ENCODE results near the gene PHF21A.

Gene PHF21A

DNA sequence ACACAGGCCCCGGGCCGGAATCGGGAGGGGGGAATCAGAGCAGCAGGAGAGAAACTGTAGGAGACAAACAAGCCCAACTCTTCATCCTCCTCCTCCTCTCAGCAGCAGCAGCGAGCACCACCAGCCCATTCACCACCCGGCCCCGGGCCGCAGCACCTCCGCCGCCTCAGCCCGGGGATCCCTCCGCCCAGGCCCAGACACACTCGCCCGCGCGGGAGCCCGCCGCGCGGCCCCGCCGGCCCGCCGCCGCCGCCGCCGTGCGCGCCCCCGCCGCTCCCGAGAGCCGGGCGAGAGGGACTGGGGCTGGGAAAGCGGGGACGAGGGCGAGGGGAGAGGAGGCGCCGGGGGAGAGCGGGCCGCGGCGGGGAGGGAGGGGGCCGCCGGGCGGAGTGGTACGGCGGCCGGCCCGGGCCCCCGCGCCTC is at the start of gene PHF21A:
PHF21A (minus strand) TSS at position 154 of the 423 bp plus-strand sequence. CDS start 37,235 bp downstream, outside the sequence.
- DNase-seq (ENCODE audit: low spot score) = peak; percentile 90

DNA sequence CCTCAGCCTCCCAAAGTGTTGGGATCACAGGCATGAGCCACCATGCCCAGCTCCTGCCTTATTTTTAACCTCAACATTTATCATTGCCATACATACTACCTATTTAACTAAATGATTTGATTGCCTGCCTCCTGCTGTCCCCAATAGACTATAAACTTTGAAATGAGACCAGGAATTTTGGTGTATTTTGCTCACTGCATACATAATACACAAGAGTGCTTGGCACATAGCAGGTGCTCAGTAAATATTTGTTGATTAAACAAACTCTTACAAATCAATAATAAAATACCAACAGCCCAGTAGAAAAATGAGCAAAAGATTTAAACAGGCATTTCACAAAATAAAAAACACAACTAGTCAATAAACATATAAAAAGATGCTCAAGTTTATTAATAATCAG is 49.5 kb upstream of the PHF21A start:
- no peak for DNase-seq (ENCODE audit: low spot score)

DNA sequence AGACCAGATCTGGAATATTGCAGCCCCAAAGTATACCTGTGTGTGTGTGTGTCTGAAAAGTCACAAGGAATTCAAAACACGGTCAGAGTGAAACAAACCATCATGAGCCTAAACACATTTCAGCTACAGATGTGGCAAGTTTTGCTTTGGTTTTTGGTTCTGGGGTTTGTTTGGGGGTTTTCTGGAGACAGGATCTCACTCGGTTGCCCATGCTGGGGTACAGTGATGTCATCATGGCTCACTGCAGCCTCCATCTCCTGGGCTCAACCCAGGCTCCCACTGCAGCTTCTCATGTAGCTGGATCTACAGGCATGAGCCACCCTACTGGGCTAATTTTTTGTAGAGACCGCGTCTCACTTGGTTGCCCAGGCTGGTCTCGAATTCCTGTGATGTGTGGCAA is 41.4 kb upstream of the PHF21A start:
- no peak for DNase-seq (ENCODE audit: low spot score)

DNA sequence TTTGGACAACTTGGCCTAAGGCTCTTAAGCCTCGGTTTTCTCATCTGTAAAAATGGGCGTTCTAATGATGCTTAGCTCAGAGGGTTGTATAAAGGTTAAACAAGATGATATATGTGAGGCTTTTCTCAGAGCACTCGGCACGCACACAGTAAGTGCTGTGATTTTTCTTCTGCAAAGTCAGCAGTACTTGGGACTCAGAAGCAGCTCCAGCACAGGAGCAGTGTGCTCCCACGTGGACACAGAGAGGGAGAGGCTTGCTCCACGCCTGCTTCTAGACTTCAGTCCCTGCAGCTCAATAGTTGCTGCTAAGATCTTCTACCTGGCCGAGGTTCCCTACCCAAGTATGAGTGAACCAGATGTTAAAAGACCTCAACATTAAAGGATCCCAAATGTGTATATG is 39.9 kb upstream of the PHF21A start:
- DNase-seq (ENCODE audit: low spot score) = no peak

DNA sequence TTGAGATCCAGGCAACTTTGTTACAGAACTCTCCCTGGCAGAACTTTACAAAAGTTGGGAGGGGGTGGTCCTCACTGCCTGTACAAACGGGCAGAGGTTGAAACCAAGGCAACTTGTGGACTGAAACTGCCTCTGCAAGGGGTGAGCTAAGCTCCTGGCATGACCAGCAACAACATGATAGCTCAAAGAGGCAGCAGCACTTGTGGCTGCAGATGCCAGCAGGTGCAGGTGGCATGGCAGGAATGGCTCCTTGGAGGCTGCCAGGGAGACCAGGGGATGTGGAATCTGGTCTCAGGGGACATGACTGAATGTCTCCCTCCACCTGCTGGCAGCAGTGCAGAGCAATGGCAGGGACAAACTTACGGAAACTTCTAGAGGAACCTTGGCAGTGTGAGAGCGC is 38.8 kb upstream of the PHF21A start:
- no peak for DNase-seq (ENCODE audit: low spot score)

DNA sequence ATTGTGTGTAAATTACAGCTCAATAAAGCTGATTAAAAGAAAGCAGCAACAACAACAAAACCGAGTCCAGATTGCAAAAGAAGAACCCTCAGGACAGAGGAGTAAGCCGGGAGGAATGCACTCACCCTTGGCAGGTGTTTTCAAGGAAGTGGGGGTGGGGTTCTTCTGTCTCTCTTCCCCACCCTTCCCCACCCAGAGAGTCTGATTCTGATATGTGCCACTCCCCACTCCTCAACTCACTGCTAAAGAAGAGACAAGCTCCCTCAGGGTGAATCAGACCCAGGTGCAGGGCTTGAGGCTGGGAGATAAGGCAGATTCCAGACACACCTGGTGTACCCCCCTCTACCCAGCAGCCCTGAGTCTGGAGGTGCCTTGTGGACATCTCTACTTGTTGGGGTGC is 38.4 kb upstream of the PHF21A start:
- DNase-seq (ENCODE audit: low spot score) = no peak

DNA sequence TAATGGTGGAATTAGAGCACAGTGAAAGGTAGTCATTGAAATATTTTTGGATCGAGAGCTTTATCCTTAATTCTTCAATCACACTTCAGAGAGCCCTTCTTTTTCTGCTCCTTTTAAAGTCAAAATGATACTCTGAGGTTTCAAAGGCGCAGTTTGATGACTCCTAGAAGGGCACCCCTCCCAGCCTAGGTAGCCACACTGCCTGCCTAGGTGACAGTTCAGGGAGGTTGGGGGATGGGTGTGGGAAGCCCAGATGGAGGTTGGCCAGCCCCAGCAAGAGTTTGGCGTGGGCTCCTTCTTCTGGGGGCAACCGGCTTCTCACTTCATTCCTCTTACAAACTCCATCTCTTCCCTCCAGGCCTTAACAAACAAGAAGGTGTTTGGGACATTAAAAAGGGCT is 28.6 kb upstream of the PHF21A start:
- no peak for DNase-seq (ENCODE audit: low spot score)

DNA sequence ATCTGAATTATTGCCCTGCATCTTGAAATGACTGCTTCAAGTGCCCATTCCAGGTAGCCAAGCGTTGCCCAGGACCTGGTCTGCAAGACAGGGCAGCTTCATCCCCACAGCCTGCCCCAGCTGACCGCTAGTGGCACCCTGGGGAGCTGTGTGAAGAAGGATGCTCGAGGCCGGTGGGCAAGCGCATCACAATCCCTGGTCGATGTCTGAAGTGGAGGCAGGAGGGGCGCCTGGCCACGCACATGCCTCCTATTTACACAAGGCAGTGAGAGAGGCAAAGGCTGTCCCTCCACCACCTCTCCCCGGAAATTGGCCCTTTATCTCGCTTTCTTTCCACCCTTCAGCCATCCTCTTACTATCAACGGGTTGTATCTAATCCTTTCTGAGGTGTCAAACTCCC is 28.1 kb upstream of the PHF21A start:
- no peak for DNase-seq (ENCODE audit: low spot score)

DNA sequence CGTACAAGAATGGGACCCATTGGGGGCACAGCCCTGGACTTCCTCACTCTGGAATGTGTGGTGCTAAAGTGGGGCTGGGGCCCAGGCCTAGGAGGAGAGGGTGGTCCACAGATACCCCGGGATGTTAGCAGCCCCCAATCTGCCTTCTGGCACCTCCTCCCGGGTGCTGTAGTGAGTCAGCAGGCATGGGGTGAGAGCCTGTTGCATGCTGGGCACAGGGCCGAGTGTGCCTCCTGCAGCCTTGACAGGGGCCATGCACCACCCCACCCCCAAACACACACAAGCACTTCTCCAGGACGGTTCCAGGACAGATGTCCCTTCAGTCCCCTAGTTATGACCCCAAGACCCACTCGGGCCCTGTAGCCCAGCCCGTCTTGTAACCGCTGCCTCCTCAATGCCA is 23.5 kb upstream of the PHF21A start:
- DNase-seq (ENCODE audit: low spot score) = no peak

DNA sequence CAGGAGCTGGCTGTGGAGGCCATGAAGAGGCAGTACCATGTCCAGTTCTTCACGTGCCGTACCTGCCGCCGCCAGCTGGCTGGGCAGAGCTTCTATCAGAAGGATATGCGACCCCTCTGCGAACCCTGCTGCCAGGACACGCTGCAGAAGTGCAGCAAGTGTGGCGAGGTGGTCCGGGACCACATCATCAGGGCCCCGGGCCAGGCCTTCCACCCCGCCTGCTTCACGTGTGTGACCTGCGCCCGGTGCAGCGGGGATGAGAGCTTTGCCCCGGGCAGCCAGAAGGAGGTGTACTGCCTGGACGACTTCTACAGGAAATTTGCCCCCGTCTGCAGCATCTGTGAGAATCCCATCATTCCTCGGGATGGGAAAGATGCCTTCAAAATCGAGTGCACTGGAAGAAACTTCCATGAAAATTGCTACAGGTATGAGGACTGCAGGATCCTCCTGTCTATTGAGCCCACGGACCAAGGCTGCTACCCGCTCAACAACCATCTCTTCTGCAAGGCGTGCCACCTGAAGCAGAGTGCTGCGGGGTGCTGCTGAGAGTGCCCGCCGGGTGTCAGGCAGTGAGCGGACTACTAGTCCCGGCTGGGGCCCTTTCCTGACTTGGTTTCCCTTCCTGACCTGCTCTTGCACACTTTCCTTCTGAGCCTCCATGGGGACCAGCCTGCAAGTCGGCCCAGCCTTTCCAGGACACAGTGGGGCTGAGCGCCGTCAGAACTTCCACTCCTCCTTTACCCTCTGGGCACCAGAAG is 22.0 kb upstream of the PHF21A start:
- no peak for DNase-seq (ENCODE audit: low spot score)

DNA sequence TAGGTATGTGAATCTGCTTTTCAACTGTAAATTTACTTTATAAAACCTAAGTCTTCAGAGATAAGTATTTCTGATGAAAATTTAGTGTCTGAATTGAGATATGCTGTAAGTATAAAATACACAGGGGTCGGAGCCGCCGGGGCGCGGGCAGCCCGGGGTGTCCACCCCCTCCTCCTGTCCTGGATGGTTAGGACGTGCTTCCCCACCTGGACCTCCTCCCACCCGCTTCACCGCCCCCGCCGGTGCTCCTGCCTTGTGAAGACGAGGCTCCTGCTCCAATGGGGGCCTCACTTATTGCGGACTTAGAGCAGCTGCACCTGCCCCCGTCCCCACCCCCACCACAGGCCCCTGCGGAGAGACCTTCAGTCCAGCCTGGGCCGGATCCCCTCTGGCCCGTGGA is 21.3 kb upstream of the PHF21A start:
- no peak for DNase-seq (ENCODE audit: low spot score)

DNA sequence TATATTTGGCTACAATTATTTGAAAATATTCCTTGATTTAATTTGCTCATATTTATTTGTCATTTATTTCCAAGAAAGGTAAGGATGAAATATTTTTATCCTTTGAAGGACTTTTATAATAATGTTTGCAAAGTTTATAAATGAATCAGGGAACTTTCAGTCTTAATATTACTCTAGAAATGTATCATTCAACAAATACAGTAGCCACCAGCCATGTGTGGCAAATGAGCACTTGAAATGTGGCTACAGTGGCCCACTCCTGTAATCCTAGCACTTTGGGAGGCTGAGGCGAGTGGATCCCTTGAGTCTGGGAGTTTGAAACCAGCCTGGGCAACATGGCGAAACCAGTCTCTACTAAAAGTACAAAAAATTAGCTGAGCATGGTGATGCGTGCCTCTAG is 20.3 kb upstream of the PHF21A start:
- no peak for DNase-seq (ENCODE audit: low spot score)

DNA sequence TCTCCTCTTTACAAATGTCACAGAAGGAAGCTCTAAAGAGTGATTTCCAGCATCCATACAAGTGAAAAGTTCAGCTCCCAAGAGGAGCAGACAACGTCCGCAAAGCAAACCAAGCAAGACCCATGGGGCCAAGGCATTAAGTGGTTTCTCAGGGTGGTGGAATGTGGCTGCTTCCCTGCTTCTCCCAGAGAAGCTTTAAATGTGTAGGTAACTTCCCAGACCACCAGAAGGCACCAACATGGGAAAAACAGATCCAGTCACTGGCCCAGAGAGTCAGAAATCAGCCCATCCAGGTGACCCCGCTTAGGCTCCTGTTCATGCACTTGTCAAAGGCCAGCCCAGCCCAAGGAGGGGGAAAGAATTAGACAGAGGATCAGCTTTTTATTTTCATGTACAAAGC is 13.3 kb upstream of the PHF21A start:
- no peak for DNase-seq (ENCODE audit: low spot score)

DNA sequence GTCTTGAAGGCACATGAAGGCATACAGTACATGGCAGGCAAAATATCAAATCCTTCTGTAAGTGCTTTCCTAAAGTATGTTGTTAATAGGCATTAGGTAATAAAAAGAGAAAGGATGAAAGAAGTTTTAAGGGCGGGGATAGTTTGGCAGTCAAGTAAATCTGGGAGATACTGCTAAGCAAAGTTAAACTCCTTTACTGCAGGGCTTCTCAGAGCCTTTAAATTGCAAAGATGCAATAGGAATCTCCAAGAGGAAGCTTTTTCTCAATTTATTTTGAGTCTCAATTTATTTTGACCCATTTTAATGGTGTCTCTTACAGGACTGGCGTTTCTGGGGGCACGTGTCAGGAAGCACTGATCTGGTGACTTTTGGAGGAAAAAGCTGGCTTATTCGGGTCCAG is 12.8 kb upstream of the PHF21A start:
- no peak for DNase-seq (ENCODE audit: low spot score)

DNA sequence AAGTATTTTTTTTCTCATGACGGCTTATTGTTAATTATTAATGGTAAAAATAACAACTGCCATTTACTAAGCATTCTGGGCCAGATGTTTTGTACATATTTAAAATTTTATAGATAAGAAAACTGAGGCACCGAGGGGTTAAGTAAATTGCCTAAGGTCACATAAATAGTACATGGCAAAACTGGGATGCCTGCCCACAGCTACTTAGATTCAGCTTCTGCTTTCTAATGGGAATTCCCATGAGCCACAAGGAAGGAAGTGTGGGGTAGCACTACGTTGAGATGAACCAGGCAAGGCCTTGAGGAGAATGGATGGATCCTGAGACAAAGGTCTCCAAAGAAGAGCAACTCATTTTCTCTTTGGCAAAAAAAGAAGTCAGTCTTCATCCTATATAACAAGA is 11.9 kb upstream of the PHF21A start:
- DNase-seq (ENCODE audit: low spot score) = no peak

DNA sequence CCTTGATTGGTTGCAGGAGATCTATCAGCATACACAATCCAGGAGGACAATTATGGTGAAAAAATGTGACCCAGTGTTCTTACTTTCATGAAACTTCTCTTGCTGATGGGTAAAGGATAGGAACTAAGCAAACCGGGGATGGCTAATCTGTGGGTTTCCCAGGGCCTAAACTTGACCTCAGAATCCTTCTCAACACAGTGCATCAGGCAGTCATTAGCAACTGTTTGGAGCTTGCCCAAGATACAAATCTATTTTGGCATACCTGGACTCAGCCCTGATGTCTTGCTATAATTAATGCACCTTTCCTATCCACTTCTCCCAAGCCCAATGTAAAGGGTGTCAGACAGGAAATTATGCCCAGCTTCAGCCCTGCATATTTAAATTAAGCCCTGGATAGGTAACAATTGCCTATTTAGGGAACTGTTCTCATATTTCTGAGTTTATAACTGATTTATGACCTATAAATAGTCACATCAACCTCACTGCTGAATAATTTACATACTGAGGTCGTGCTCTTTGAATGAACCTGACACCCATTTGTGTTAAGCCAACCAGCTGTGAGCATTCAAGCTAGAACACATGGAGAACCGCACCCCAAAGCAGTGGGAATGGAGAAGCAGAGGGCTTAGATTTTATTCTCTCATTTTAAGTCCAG is 9.2 kb upstream of the PHF21A start:
- no peak for DNase-seq (ENCODE audit: low spot score)

DNA sequence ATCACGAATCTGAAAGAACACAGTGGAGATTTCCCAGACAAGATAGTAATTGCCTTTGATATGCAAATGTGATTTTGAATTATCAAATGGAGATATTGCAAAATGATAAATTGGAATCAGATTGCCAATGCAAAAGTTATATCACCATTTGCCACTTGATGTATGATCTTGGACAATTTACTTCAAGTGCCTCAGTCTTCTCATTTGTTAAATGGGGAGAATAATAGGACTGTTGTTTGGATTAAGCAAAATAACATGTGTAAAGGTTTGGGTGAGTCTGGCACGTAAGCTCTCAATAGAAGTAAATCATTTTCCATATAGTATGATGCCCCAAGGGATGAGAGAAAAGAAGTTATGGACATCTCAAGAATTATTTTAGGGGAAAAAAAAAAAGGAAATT is 7.9 kb upstream of the PHF21A start:
- no peak for DNase-seq (ENCODE audit: low spot score)

DNA sequence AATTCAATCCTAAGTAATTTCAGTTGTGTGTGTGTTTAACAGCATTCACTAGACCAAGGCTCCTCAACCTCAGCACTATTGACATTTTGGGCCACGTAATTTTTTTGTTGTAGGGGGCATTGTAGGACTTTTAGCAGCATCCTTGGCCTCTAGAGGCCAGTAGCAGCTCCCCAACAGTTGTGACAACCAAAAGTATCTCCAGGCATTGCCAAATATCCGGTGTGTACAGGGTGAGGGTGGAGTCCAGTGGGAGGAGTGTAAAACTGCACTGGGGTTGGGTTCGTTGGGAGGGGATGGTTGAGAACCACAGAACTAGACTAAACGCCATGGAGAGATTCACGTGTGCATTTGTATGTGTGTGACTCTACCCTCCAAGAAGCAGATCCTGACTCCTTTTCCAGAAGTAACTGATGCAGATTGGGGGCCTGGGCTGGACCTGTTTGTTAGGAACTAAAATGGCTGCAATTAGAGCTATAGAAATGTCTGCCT is 5.9 kb upstream of the PHF21A start:
- DNase-seq (ENCODE audit: low spot score) = peak; percentile 40

DNA sequence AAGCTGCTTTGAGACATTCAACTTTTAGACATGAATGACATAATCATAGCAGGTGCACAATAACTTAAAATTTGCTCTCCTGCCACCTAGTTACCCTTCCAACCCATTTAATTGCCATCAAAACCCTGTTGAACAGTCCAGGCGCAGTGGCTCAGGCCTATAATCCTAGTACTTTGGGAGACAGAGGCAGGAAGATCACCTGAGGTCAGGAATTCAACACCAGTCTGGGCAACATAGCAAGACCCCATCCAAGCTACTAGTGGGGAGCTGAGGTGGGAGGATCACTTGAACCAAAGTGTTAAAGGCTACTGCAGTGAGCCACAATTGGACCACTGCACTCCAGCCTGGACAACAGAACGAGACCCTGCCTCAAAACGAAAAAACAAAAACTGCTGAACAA is 4.0 kb upstream of the PHF21A start:
- DNase-seq (ENCODE audit: low spot score) = no peak

DNA sequence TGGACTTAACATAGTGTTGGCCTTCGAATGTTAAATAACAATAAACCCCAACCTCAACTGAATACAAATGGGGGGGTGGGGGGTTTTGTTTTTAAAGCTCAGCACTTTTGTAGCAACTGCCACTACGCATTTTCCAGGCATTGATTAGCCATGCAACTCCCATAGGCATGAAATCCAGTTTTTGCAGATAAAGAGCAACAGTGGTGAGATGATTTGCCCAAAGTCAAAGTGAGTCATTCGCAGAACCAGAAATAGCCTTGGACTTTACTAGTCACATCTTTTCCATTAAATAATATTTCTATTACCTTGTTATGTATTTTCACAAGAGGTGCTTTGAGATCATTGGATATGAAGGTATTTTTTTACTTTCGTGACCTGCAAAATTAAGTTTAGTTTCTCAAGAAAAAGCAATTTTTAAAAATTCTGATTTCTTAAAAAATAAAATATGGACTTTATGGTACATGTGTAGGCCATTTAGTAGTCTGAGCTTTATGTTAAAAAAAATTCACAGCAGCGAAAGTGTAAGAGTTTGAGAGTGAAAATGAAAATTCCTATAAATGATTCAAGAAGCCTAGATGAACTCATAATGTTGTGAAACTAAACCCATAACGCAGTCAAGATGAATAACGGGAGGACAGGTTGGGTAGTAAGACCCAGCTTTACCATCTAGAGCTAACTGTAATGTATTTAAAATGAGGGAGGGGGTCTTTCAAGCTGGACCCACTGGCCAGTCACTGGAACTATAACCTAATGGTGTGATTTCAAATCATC is 1.9 kb upstream of the PHF21A start:
- DNase-seq (ENCODE audit: low spot score) = no peak

DNA sequence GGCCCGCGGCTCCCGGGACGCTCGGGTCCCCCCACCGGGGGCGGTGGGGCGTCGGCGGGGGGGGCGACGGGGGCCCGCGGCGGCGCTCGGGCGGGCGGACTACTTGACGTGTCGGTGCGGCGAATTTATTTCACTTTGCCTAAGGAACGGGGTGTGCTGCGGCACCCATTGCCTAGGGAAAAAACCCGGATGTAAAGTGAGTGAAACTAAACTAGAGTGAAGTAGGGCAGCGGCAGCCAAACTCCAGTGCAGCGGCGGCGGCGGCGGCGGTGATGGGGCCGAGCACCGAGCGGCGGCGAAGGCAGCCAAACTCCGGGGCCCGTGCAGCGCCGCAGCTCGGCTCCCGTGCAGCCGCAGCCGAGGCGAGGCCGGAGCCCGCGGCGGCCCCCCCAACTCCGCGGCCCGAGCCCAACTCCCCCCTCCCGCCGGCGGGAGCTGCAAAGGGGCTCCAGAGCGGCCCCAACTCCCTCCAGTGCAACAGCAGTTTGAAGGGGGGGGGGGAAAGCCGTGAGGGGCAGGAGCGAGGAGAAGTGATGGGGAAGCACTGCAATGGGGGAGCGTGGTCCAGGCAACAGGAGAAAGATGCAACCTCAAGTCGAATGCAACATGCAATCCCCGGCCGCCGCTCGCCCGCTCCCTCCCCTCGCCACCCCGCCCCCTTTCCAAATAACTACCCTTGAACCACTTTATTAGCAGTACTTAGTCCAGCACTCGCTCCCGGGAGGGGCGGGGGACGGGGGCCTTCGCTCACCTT is 647 bp upstream of the PHF21A start:
- peak; percentile 72 for DNase-seq (ENCODE audit: low spot score)

All from germinal center (tissue), 1 donor.